Loucy (cell line): Measurements from ENCODE around the gene COA8.
A peak's percentile ranks its signal among the peaks of the same experiment; 100 is the strongest.

ENCODE experiments used
- H2AFZ ChIP-seq: fragments of 200-600 bp; sonication (generic); 2 replicates; pipeline ENCODE4 v1.6.0; 2016; ENCODE audit warnings: antibody characterized with exemption, mild to moderate bottlenecking, low read length, moderate library complexity
- H3F3A ChIP-seq: fragments of 200-600 bp; 2 replicates; pipeline ENCODE4 v1.6.0; 2016; ENCODE audit warnings: antibody characterized with exemption, low read depth, mild to moderate bottlenecking
- H3K27me3 ChIP-seq: fragments of 200-600 bp; sonication (generic); 2 replicates; pipeline ENCODE4 v1.6.1; 2014; ENCODE audit warnings: low read length, mild to moderate bottlenecking; ENCODE audit not compliant: insufficient read depth, poor library complexity, severe bottlenecking
- H3K36me3 ChIP-seq: fragments of 200-600 bp; sonication (generic); 2 replicates; pipeline ENCODE4 v1.6.1; 2016; ENCODE audit warnings: low read length; ENCODE audit not compliant: insufficient read depth
- H3K4me1 ChIP-seq: fragments of 200-600 bp; sonication (generic); 2 replicates; pipeline ENCODE4 v1.5.1; 2014; ENCODE audit warnings: low read length, mild to moderate bottlenecking; ENCODE audit not compliant: insufficient read depth, poor library complexity, severe bottlenecking
- H3K4me2 ChIP-seq: fragments of 200-600 bp; sonication (generic); 2 replicates; pipeline ENCODE4 v1.6.0; 2014; ENCODE audit warnings: antibody characterized with exemption, low read length, low read depth, mild to moderate bottlenecking; ENCODE audit not compliant: poor library complexity, severe bottlenecking
- H3K4me3 ChIP-seq: fragments of 200-600 bp; sonication (generic); 2 replicates; pipeline ENCODE4 v1.5.1; 2014; ENCODE audit warnings: low read length, mild to moderate bottlenecking, mixed read lengths; ENCODE audit not compliant: poor library complexity, severe bottlenecking
- H3K79me2 ChIP-seq: fragments of 200-600 bp; sonication (generic); 2 replicates; pipeline ENCODE4 v1.6.1; 2014; ENCODE audit warnings: low read length; ENCODE audit not compliant: insufficient read depth
- H3K9ac ChIP-seq: fragments of 200-600 bp; sonication (generic); 2 replicates; pipeline ENCODE4 v1.6.0; 2014; ENCODE audit warnings: mild to moderate bottlenecking, low read depth, low read length, moderate library complexity; ENCODE audit not compliant: poor library complexity, severe bottlenecking
- H3K9me2 ChIP-seq: fragments of 200-600 bp; sonication (generic); replicated peaks from 2 replicates; pipeline ENCODE4 v1.6.1; 2016; ENCODE audit warnings: low read depth, low read length, mixed read lengths
- H3K9me3 ChIP-seq: fragments of 200-600 bp; sonication (generic); 2 replicates; pipeline ENCODE4 v1.6.1; 2014; ENCODE audit warnings: mild to moderate bottlenecking, antibody characterized with exemption, low read length, low read depth; ENCODE audit not compliant: insufficient read depth
- H4K20me1 ChIP-seq: fragments of 200-600 bp; sonication (generic); 2 replicates; pipeline ENCODE4 v1.6.0; 2014; ENCODE audit warnings: antibody characterized with exemption, low read length, mild to moderate bottlenecking; ENCODE audit not compliant: insufficient read depth, poor library complexity, severe bottlenecking
- CTCF ChIP-seq: fragments of 200-600 bp; sonication (generic); conservative IDR thresholded peaks from 2 replicates; pipeline ENCODE4 v1.5.1; 2014; ENCODE audit warnings: mild to moderate bottlenecking, antibody characterized with exemption, low read length
- EZH2phosphoT487 ChIP-seq: fragments of 200-600 bp; IDR thresholded peaks from 2 replicates; pipeline ENCODE4 v1.6.1; 2018; ENCODE audit warnings: antibody characterized with exemption, mild to moderate bottlenecking, moderate library complexity, borderline replicate concordance

Gene COA8

GRCh38 chr14:103526247-103526913, 36.4 kb upstream of the COA8 start:
- Histone ChIP-seq H2AFZ (no peak overlapping the region), H3K27me3 (no peaks in the 10 kb centered on the region), H4K20me1 (peaks cover 8% of the 10 kb centered on the region), H3K36me3 (no peaks in the 10 kb centered on the region), H3K9ac (no peak overlapping the region), H3F3A (no peaks in the 10 kb centered on the region), H3K4me2 (no peak overlapping the region), H3K9me2 (no peaks in the 10 kb centered on the region), H3K4me3 (no peak overlapping the region), H3K9me3 (no peaks in the 10 kb centered on the region), H3K79me2 (peaks cover 31% of the 10 kb centered on the region; the same call in 1 of the 2 replicates), H3K4me1 (peaks cover 13% of the 10 kb centered on the region)
- TF ChIP-seq EZH2phosphoT487 (no peak), CTCF (no peak)

- no peak overlapping the region for H2AFZ ChIP-seq
- peaks cover 13% of the 10 kb centered on the region for H3K4me1 ChIP-seq
- no peaks in the 10 kb centered on the region for H3F3A ChIP-seq
- no peak overlapping the region for H3K4me2 ChIP-seq
- H3K9me2 ChIP-seq, result no peaks in the 10 kb centered on the region
- H3K4me3 ChIP-seq, result no peak overlapping the region
- peaks cover 11% of the 10 kb centered on the region for H4K20me1 ChIP-seq
- H3K79me2 ChIP-seq, result peaks cover 31% of the 10 kb centered on the region; the same call in 1 of the 2 replicates
- H3K9me3 ChIP-seq, result no peaks in the 10 kb centered on the region
- H3K27me3 ChIP-seq, result no peaks in the 10 kb centered on the region
- no peaks in the 10 kb centered on the region for H3K36me3 ChIP-seq
- H3K9ac ChIP-seq, result no peak overlapping the region
- no peak for TF ChIP-seq CTCF
- no peak for TF ChIP-seq EZH2phosphoT487
Measured at GRCh38 chr14:103526914-103527248, 35.9 kb upstream of the COA8 start.

GRCh38 chr14:103527408-103528145, 35.2 kb upstream of the COA8 start:
- H2AFZ ChIP-seq, result no peak overlapping the region
- no peaks in the 10 kb centered on the region for H3K9me3 ChIP-seq
- TF ChIP-seq EZH2phosphoT487 (no peak), CTCF (no peak)
- peaks cover 31% of the 10 kb centered on the region; the same call in 1 of the 2 replicates for H3K79me2 ChIP-seq
- H3K4me2 ChIP-seq, result peak overlapping the region; percentile 79
- H3K4me3 ChIP-seq, result peak overlapping the region; percentile 90
- H3K27me3 ChIP-seq, result no peaks in the 10 kb centered on the region
- peak overlapping the region; percentile 83 for H3K9ac ChIP-seq
- no peaks in the 10 kb centered on the region for H3F3A ChIP-seq
- no peaks in the 10 kb centered on the region for H3K36me3 ChIP-seq
- H3K9me2 ChIP-seq, result no peaks in the 10 kb centered on the region
- H4K20me1 ChIP-seq, result peaks cover 11% of the 10 kb centered on the region
- H3K4me1 ChIP-seq, result peaks cover 13% of the 10 kb centered on the region
